Measurements from ENCODE around the gene NXPH1. TPM values are rescaled to one million over a fixed set of nuclear protein-coding genes. Genes with fewer than 3 reads are reported as not detected.

The NXPH1 gene
- total and polyA plus RNA-seq, 2 donors (not counting 1 experiment from before 2014, with no cell fraction given): not detected

GRCh38 chr7:8618441-8619070, 185.1 kb downstream of the NXPH1 start:
- CTCF ChIA-PET: no interaction called here
- no peak overlapping the region for H3K4me2 ChIP-seq (replicated peaks; ENCODE audit: low read depth, low read length, poor library complexity, severe bottlenecking)

DNA sequence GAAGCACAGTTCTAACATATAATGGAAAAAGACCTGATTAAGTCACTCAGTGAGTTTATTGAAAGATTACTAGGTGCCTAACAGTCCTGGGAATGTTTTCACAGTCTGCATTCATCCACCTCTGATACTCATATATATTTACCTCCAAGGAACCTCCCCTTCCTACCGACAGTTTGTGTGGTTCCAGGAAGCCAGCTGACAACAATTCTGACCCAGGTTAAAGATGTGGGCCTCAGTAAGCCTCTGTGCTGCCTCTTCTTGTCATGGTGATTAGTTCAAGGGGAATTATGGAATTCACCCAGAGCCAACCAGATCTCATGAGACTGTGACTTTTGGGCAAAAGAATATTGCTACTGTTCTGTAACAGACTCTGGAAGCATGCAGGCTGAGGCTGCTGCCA, 186.8 kb downstream of the NXPH1 start:
- Mint-ChIP-seq H3K27ac (no peak overlapping the region), H3K27me3 (no peaks in the 10 kb centered on the region), H3K9me3 (ENCODE audit: insufficient read depth) (no peaks in the 10 kb centered on the region), H3K4me3 (no peak overlapping the region), H3K4me1 (no peaks in the 10 kb centered on the region)
- TF ChIP-seq, protein P1, sequence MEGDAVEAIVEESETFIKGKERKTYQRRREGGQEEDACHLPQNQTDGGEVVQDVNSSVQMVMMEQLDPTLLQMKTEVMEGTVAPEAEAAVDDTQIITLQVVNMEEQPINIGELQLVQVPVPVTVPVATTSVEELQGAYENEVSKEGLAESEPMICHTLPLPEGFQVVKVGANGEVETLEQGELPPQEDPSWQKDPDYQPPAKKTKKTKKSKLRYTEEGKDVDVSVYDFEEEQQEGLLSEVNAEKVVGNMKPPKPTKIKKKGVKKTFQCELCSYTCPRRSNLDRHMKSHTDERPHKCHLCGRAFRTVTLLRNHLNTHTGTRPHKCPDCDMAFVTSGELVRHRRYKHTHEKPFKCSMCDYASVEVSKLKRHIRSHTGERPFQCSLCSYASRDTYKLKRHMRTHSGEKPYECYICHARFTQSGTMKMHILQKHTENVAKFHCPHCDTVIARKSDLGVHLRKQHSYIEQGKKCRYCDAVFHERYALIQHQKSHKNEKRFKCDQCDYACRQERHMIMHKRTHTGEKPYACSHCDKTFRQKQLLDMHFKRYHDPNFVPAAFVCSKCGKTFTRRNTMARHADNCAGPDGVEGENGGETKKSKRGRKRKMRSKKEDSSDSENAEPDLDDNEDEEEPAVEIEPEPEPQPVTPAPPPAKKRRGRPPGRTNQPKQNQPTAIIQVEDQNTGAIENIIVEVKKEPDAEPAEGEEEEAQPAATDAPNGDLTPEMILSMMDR (IDR thresholded peaks at IDR 0.05): no peak
- no peak for TF ChIP-seq EZH2 (IDR thresholded peaks at IDR 0.05; ENCODE audit: borderline replicate concordance, insufficient read depth, low read depth, low read length, poor library complexity, severe bottlenecking)
- ChIA-PET CTCF (no interaction called here), POLR2A (no interaction called here)
- Histone ChIP-seq H3K9ac (ENCODE audit: low read length) (no peak overlapping the region), H2AFZ (ENCODE audit: insufficient read depth, low read depth, low read length, poor library complexity, severe bottlenecking) (no peak overlapping the region), H4K20me1 (ENCODE audit: control insufficient read depth, insufficient read depth, low read length, poor library complexity, severe bottlenecking) (no peaks in the 10 kb centered on the region), H3K36me3 (replicated peaks in 1 of 2; ENCODE audit: control extremely low read depth in 1 of 2, control insufficient read depth in 1 of 2, extremely low read depth in 1 of 2, insufficient read depth in 2 of 2, low read length in 1 of 2) (no peaks in the 10 kb centered on the region), H3K4me3 (ENCODE audit: control extremely low read depth in 1 of 5, extremely low read depth in 1 of 5, insufficient read depth in 1 of 5, low read depth in 2 of 5, low read length in 4 of 5) (no peak overlapping the region), H3K4me2 (replicated peaks; ENCODE audit: low read depth, low read length, poor library complexity, severe bottlenecking) (no peak overlapping the region), H3K27me3 (replicated peaks in 1 of 4; ENCODE audit: control extremely low read depth in 1 of 4, control insufficient read depth in 3 of 4, insufficient read depth in 4 of 4, low read length in 3 of 4) (no peaks in the 10 kb centered on the region), H3K79me2 (ENCODE audit: control insufficient read depth, insufficient read depth, low read length) (no peaks in the 10 kb centered on the region), H3K27ac (ENCODE audit: low read length in 2 of 2) (no peak overlapping the region), H3K9me3 (ENCODE audit: control extremely low read depth in 1 of 3, control insufficient read depth in 2 of 3, insufficient read depth in 1 of 3, low read length in 2 of 3) (no peaks in the 10 kb centered on the region), H3K4me1 (ENCODE audit: control insufficient read depth in 2 of 2, insufficient read depth in 2 of 2, low read length in 2 of 2) (no peaks in the 10 kb centered on the region)
- WGBS (ENCODE audit: insufficient coverage): no CpG with 5 or more reads among the region's 1 CpG
- DNase-seq (no peak), ATAC-seq (ENCODE audit: low read depth) (no peak)
- intact Hi-C loops (cut with micrococcal nuclease): no loop called here

More at GRCh38 chr7:8618441-8619070, 185.1 kb downstream of the NXPH1 start:
- Histone ChIP-seq H3K36me3 (replicated peaks in 1 of 2; ENCODE audit: control extremely low read depth in 1 of 2, control insufficient read depth in 1 of 2, extremely low read depth in 1 of 2, insufficient read depth in 2 of 2, low read length in 1 of 2) (no peaks in the 10 kb centered on the region), H3K9ac (ENCODE audit: low read length) (no peak overlapping the region), H3K79me2 (ENCODE audit: control insufficient read depth, insufficient read depth, low read length) (no peaks in the 10 kb centered on the region), H3K27me3 (replicated peaks in 1 of 4; ENCODE audit: control extremely low read depth in 1 of 4, control insufficient read depth in 3 of 4, insufficient read depth in 4 of 4, low read length in 3 of 4) (no peaks in the 10 kb centered on the region), H4K20me1 (ENCODE audit: control insufficient read depth, insufficient read depth, low read length, poor library complexity, severe bottlenecking) (no peaks in the 10 kb centered on the region), H2AFZ (ENCODE audit: insufficient read depth, low read depth, low read length, poor library complexity, severe bottlenecking) (no peak overlapping the region), H3K9me3 (ENCODE audit: control extremely low read depth in 1 of 3, control insufficient read depth in 2 of 3, insufficient read depth in 1 of 3, low read length in 2 of 3) (no peaks in the 10 kb centered on the region), H3K27ac (ENCODE audit: low read length in 2 of 2) (no peak overlapping the region), H3K4me3 (ENCODE audit: control extremely low read depth in 1 of 5, extremely low read depth in 1 of 5, insufficient read depth in 1 of 5, low read depth in 2 of 5, low read length in 4 of 5) (no peak overlapping the region), H3K4me1 (ENCODE audit: control insufficient read depth in 2 of 2, insufficient read depth in 2 of 2, low read length in 2 of 2) (no peaks in the 10 kb centered on the region)
- no peak for TF ChIP-seq EZH2 (IDR thresholded peaks at IDR 0.05; ENCODE audit: borderline replicate concordance, insufficient read depth, low read depth, low read length, poor library complexity, severe bottlenecking)
- TF ChIP-seq, protein P1 (IDR thresholded peaks at IDR 0.05): no peak
- WGBS (ENCODE audit: insufficient coverage): no CpG with 5 or more reads among the region's 1 CpG
- POLR2A ChIA-PET: no interaction called here
- no peak overlapping the region for H3K4me3 Mint-ChIP-seq
- ATAC-seq (ENCODE audit: low read depth) (no peak), DNase-seq (no peak)
- H3K9me3 Mint-ChIP-seq (ENCODE audit: insufficient read depth): no peaks in the 10 kb centered on the region
- intact Hi-C loops (cut with micrococcal nuclease): no loop called here
- H3K27me3 Mint-ChIP-seq: no peaks in the 10 kb centered on the region
- H3K4me1 Mint-ChIP-seq: no peaks in the 10 kb centered on the region
- H3K27ac Mint-ChIP-seq: no peak overlapping the region

All from B cell (primary cell).